NCI-H2029 treated with DMSO at 0.1 percent for 48 hours (cell line): ENCODE results near the gene PCNX2.

Experiments
- DNase-seq: peaks from one replicate; lab custom pipeline; 2025; lab: John Stamatoyannopoulos, UW

The PCNX2 gene

GRCh38 chr1:233295237-233295974 lies at the start of gene PCNX2:
PCNX2 (minus strand) TSS chr1:233295725; CDS start chr1:233295478, 247 bp downstream.
- peak; percentile 55 for DNase-seq

GRCh38 chr1:233343262-233343661 lies 47.7 kb upstream of the PCNX2 start:
- DNase-seq, result no peak

DNA sequence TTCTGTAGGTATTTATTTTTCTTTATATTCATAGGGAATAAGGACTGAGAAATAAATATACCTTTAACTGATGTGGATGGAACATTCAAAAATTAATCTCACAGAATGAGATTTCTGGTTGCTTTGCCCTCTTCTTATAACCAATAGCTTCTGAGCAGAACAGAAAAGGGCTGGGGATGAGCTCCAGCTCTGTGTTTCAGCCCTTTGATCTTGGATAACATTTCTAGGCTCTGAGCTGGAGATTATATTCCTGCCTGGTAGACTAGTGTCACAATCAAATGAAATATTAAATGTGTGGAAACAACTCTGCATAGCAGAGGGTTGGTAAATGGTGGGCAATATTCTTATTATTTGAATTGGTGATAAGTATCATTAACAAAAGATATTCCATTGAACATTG lies 46.6 kb upstream of the PCNX2 start:
- no peak for DNase-seq

DNA sequence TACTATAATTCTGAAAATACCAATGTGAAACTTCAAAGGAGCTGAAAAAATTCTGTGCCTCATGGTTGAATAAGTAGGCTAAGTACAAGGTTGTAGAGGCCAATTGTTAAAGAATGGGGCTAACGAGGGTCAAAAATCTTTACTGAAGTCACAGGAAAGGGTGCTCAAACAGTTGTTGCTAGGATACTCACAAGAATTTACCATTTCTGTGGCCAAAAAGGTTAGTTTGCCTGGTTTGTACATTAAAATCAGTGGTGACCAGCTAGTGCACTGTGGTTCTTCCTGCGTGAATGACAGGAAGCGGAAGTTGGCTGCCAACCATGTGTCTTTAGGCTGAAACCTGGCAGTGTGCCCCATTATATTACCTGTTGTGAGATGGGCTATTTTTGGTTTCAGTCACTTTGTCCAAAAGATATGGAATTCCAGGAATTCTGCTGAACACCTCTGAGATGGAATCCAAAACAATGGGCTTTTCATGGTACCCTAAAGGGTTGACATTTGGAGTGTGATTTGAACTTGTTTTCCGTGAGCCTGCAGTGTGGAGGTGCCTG lies 45.5 kb upstream of the PCNX2 start:
- DNase-seq, result no peak

GRCh38 chr1:233340031-233340555 lies 44.6 kb upstream of the PCNX2 start:
- DNase-seq, result no peak

- DNase-seq, result no peak
Measured at GRCh38 chr1:233338102-233338501, 42.6 kb upstream of the PCNX2 start.

- DNase-seq, result no peak
Measured at GRCh38 chr1:233337505-233337904, 42.0 kb upstream of the PCNX2 start.

DNA sequence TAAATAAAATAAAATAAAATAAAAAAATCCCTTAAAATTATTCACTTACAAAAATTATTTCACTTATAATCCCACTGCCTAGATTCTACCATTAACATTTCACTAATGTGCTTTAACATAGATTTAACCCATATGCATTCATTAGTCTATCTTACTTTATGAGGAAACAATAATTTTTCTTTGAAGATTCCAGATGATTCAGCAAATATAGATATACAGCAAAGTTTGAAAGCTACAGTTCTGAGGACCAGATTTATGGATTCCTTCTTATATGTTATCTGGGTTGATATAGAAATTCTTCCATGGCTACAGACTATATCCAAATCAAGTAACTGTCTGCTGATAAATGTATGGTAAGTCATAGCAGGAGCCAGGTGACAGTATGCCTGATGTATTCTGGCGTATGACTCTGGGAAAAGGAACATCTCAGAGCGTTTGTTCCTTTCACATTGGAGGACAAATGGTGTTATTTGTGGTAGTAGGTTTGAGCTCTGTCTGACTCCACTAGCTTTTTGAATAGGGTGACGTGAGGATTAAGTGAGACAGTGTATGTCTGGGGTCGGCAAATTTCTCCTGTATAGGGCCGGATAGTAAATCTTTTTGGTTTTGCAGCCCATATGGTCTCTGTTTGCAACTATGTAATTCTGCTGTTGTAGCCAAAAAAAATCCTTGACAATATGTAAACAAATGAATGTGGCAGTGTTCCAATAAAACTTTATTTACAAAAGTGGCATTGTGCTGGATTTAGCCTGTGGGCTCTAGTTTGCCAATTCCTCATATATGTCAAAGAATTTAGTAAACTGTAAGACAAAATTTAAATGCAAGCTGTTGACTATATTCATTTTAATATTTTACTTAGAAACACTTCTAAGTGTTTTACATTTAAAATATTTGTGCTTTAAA lies 41.3 kb upstream of the PCNX2 start:
- no peak for DNase-seq

GRCh38 chr1:233334092-233334491 lies 38.6 kb upstream of the PCNX2 start:
- DNase-seq, result no peak

DNA sequence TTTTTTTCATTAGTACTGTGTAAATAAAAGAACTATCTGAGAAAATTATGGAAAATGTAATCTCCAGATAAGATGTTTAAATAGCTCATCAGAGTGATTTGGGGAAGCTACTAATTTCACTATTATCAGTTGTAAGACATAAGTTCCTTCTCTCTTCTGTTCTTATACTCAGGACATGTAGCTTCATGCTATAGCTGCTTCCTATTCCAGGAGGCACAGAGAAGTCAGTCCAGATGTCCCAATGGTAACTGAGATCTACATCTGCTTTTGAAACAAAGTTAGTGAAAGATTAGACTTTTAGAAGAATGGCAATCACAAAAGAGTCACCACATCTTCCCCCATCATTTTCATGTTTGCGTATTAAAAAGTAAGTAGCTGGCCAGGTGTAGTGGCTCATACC lies 37.6 kb upstream of the PCNX2 start:
- DNase-seq, result no peak

DNA sequence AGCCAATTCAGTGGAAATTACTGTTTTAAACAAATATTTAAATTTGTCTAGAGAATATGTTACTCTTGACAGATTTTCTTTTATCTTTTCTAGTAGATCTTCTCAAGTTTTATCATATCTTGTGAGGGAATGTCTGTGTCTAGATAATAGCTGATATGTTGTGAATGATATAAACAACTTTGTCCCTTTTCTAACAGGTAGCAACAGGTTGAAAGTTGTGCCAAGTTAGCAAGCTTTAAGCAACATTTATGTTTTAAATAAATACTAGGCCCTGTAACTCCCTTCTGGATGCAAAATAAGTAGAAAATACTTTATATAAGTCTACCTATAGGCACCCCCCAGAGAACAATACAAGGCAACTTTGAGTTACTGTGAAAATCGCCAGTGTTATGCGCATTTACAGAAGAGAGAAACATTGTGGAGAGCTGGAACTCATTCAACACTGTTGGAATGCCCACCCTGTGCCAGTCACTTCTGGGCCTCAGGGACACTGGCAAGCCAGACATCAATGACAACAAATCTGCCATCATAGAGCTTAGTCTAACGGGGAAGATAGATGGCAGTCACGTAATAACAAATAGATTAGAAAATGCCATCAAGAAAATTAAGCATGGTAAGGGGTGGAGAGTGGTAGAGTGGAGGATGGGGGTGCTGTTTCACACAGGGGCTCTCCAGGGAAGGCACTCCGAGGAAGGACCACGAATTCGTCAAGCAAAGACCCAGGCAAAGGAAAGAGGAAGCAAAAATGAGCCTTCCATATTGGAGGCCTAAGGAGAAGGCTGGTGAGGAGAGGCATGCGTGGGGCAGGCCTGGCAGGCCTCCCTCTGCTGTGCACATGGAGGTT lies 36.4 kb upstream of the PCNX2 start:
- no peak for DNase-seq

DNA sequence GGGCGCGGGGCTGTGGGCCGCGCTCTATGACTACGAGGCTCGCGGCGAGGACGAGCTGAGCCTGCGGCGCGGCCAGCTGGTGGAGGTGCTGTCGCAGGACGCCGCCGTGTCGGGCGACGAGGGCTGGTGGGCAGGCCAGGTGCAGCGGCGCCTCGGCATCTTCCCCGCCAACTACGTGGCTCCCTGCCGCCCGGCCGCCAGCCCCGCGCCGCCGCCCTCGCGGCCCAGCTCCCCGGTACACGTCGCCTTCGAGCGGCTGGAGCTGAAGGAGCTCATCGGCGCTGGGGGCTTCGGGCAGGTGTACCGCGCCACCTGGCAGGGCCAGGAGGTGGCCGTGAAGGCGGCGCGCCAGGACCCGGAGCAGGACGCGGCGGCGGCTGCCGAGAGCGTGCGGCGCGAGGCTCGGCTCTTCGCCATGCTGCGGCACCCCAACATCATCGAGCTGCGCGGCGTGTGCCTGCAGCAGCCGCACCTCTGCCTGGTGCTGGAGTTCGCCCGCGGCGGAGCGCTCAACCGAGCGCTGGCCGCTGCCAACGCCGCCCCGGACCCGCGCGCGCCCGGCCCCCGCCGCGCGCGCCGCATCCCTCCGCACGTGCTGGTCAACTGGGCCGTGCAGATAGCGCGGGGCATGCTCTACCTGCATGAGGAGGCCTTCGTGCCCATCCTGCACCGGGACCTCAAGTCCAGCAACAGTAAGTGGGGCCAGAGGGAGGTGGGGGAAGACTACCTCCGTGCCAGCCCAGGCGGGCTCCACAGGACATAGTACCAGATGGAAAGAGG lies 32.8 kb upstream of the PCNX2 start:
- no peak for DNase-seq

GRCh38 chr1:233327651-233328141 lies 32.2 kb upstream of the PCNX2 start, which contains the start of gene MAP3K21:
MAP3K21 (plus strand) TSS chr1:233327724; CDS start chr1:233328029, 305 bp downstream.
- DNase-seq, result no peak

- DNase-seq, result peak; percentile 73
Measured at GRCh38 chr1:233326811-233327650, 31.5 kb upstream of the PCNX2 start.

GRCh38 chr1:233326319-233326718 lies 30.8 kb upstream of the PCNX2 start:
- DNase-seq, result no peak

GRCh38 chr1:233323718-233324117 lies 28.2 kb upstream of the PCNX2 start:
- no peak for DNase-seq

- DNase-seq, result no peak
Measured at GRCh38 chr1:233320023-233320422, 24.5 kb upstream of the PCNX2 start.

- DNase-seq, result no peak
Measured at GRCh38 chr1:233319272-233319671, 23.7 kb upstream of the PCNX2 start.

GRCh38 chr1:233316473-233316872 lies 20.9 kb upstream of the PCNX2 start:
- no peak for DNase-seq
